GM12891 (cell line): Measurements from ENCODE around the gene TDP1.

Experiments
- PAX5 ChIP-seq: IDR thresholded peaks from 2 replicates; pipeline ENCODE4 v1.6.1; 2011; ENCODE audit warnings: low read length, moderate library complexity, mild to moderate bottlenecking; ENCODE audit not compliant: insufficient read depth, severe bottlenecking
- POLR2A ChIP-seq: IDR thresholded peaks from 2 replicates; pipeline ENCODE4 v1.6.1; 2011; ENCODE audit warnings: low read depth, low read length, control low read depth
- POLR2AphosphoS5 ChIP-seq: IDR thresholded peaks from 2 replicates; pipeline ENCODE4 v1.6.1; 2011; ENCODE audit warnings: low read depth, low read length, control low read depth
- POU2F2 ChIP-seq: IDR thresholded peaks from 2 replicates; pipeline ENCODE4 v1.6.1; 2011; ENCODE audit warnings: low read depth, mild to moderate bottlenecking, control low read depth, low read length, moderate library complexity
- SPI1 ChIP-seq: IDR thresholded peaks from 2 replicates; pipeline ENCODE4 v1.6.1; 2011; ENCODE audit warnings: low read depth, low read length, control low read depth
- TAF1 ChIP-seq: IDR thresholded peaks from 2 replicates; pipeline ENCODE4 v1.6.1; 2011; ENCODE audit warnings: low read depth, low read length, control low read depth

GRCh38 chr14:89987161-89987475 lies 31.4 kb downstream of the TDP1 start:
- no peak for TF ChIP-seq PAX5
- TF ChIP-seq POLR2A, result no peak
- TF ChIP-seq POLR2AphosphoS5, result no peak
- no peak for TF ChIP-seq SPI1
- no peak for TF ChIP-seq TAF1
- no peak for TF ChIP-seq POU2F2
